Measurements from ENCODE around the gene TNP2.

TNP2 gene

GRCh38 chr16:11254913-11255736, 14.0 kb downstream of the TNP2 start:
- peak; percentile 76 for DNase-seq

GRCh38 chr16:11253995-11254912, 14.9 kb downstream of the TNP2 start:
- no peak for DNase-seq

- no peak for DNase-seq
Measured at GRCh38 chr16:11253009-11253994, 15.8 kb downstream of the TNP2 start.

- no peak for DNase-seq
Measured at GRCh38 chr16:11252482-11252931, 16.6 kb downstream of the TNP2 start.

- no peak for DNase-seq
Measured at GRCh38 chr16:11251525-11252481, 17.3 kb downstream of the TNP2 start.

- DNase-seq = no peak
Measured at GRCh38 chr16:11250786-11251524, 18.2 kb downstream of the TNP2 start.

GRCh38 chr16:11250091-11250785, 18.9 kb downstream of the TNP2 start:
- DNase-seq = peak; percentile 37

GRCh38 chr16:11249233-11250061, 19.7 kb downstream of the TNP2 start:
- no peak for DNase-seq

- peak; percentile 82 for DNase-seq
Measured at GRCh38 chr16:11248133-11248532, 21.0 kb downstream of the TNP2 start.

- no peak for DNase-seq
Measured at GRCh38 chr16:11245988-11246387, 23.1 kb downstream of the TNP2 start.

- no peak for DNase-seq
Measured at GRCh38 chr16:11245222-11245737, 23.8 kb downstream of the TNP2 start.

- peak; percentile 55 for DNase-seq
Measured at GRCh38 chr16:11242658-11243057, 26.5 kb downstream of the TNP2 start.

- no peak for DNase-seq
Measured at GRCh38 chr16:11241480-11242204, 27.5 kb downstream of the TNP2 start.

- DNase-seq = peak; percentile 39
Measured at GRCh38 chr16:11240636-11241473, 28.3 kb downstream of the TNP2 start.

GRCh38 chr16:11239644-11240632, 29.2 kb downstream of the TNP2 start:
- no peak for DNase-seq

Data from NCI-H69 (cell line).